GM19463 (cell line): ENCODE data around the gene ANTKMT.
A peak's percentile ranks its signal among the peaks of the same experiment; 100 is the strongest.

Experiments
- ATAC-seq: cut with Tn5 transposase; IDR thresholded peaks from one replicate; pipeline ENCODE4 v1.9.1; 2021; ENCODE audit warnings: mild to moderate bottlenecking, moderate library complexity; ENCODE audit not compliant: unreplicated experiment

Gene ANTKMT

GRCh38 chr16:720990-721764 is at the start of gene ANTKMT:
ANTKMT (plus strand) TSS chr16:721146; CDS start chr16:721275, 129 bp downstream.
- peak; percentile 78 for ATAC-seq

- no peak for ATAC-seq
These were observed 49.4 kb upstream of the ANTKMT start for GRCh38 chr16:671353-672131.

GRCh38 chr16:672371-672770 is 48.6 kb upstream of the ANTKMT start:
- ATAC-seq: no peak

GRCh38 chr16:672851-673250 is 48.1 kb upstream of the ANTKMT start:
- ATAC-seq: no peak

GRCh38 chr16:673399-673991 is 47.5 kb upstream of the ANTKMT start:
- no peak for ATAC-seq

- ATAC-seq: no peak
These were observed 46.6 kb upstream of the ANTKMT start for GRCh38 chr16:674214-674881.

- ATAC-seq: no peak
These were observed 45.7 kb upstream of the ANTKMT start, which contains the start of gene RHBDL1 for GRCh38 chr16:674968-675883. RHBDL1 (plus strand) TSS chr16:675671; CDS start chr16:675791, 120 bp downstream.

- ATAC-seq: no peak
These were observed 44.9 kb upstream of the ANTKMT start for GRCh38 chr16:675884-676564.

- ATAC-seq: no peak
These were observed 44.4 kb upstream of the ANTKMT start for GRCh38 chr16:676565-676902.

GRCh38 chr16:676913-677312 is 44.0 kb upstream of the ANTKMT start:
- no peak for ATAC-seq

GRCh38 chr16:677316-678190 is 43.4 kb upstream of the ANTKMT start:
- ATAC-seq: no peak

GRCh38 chr16:678209-678857 is 42.6 kb upstream of the ANTKMT start:
- no peak for ATAC-seq

- ATAC-seq: no peak
These were observed 41.8 kb upstream of the ANTKMT start for GRCh38 chr16:678858-679813.

GRCh38 chr16:679814-680624 is 40.9 kb upstream of the ANTKMT start, which contains the start of gene STUB1:
STUB1 (plus strand) TSS chr16:680410; CDS start chr16:680526, 116 bp downstream.
- ATAC-seq: peak; percentile 43

GRCh38 chr16:680625-680945 is 40.4 kb upstream of the ANTKMT start:
- ATAC-seq: no peak
